Ishikawa (cell line): ENCODE data around the gene KIF6.

Experiments
- CEBPB ChIP-seq: IDR thresholded peaks from 2 replicates; pipeline ENCODE4 v1.6.1; 2012
- CREB1 ChIP-seq: IDR thresholded peaks from 2 replicates; pipeline ENCODE4 v1.6.1; 2012; ENCODE audit warnings: low read depth
- EGR1 ChIP-seq: IDR thresholded peaks from 2 replicates; pipeline ENCODE4 v1.6.1; 2012
- EP300 ChIP-seq: IDR thresholded peaks from 2 replicates; pipeline ENCODE4 v1.6.1; 2012; ENCODE audit warnings: borderline replicate concordance
- FOXM1 ChIP-seq: IDR thresholded peaks from 2 replicates; pipeline ENCODE4 v1.6.1; 2012; ENCODE audit warnings: low read depth, borderline replicate concordance
- MAX ChIP-seq: IDR thresholded peaks from 2 replicates; pipeline ENCODE4 v1.6.1; 2012
- NFIC ChIP-seq: IDR thresholded peaks from 2 replicates; pipeline ENCODE4 v1.6.1; 2012
- RAD21 ChIP-seq: IDR thresholded peaks from 2 replicates; pipeline ENCODE4 v1.6.1; 2012; ENCODE audit warnings: low read depth
- REST ChIP-seq: IDR thresholded peaks from 2 replicates; pipeline ENCODE4 v1.6.1; 2012; ENCODE audit warnings: low read depth, mild to moderate bottlenecking
- TAF1 ChIP-seq: IDR thresholded peaks from 2 replicates; pipeline ENCODE4 v1.6.1; 2012; ENCODE audit warnings: low read depth, mild to moderate bottlenecking
- TCF12 ChIP-seq: IDR thresholded peaks from 2 replicates; pipeline ENCODE4 v1.6.1; 2012; ENCODE audit warnings: low read depth
- TEAD4 ChIP-seq: IDR thresholded peaks from 2 replicates; pipeline ENCODE4 v1.6.1; 2012
- USF1 ChIP-seq: IDR thresholded peaks from 2 replicates; pipeline ENCODE4 v1.6.1; 2012
- YY1 ChIP-seq: IDR thresholded peaks from 2 replicates; pipeline ENCODE4 v1.6.1; 2012; ENCODE audit warnings: low read depth
- ZBTB7A ChIP-seq: IDR thresholded peaks from 2 replicates; pipeline ENCODE4 v1.6.1; 2012; ENCODE audit warnings: low read depth

The KIF6 gene

GRCh38 chr6:39558591-39559190 lies 166.5 kb downstream of the KIF6 start:
- TF ChIP-seq TEAD4 (no peak), EGR1 (no peak), TCF12 (no peak), RAD21 (no peak)

- TF ChIP-seq CREB1 (no peak), YY1 (no peak), NFIC (no peak), ZBTB7A (no peak), FOXM1 (no peak), RAD21 (no peak), TEAD4 (no peak), TAF1 (no peak), EGR1 (no peak), TCF12 (no peak), EP300 (no peak), REST (no peak)
These were observed 167.1 kb downstream of the KIF6 start for GRCh38 chr6:39558079-39558478.

- TF ChIP-seq NFIC (no peak), ZBTB7A (no peak), EGR1 (no peak), FOXM1 (no peak), RAD21 (no peak), TEAD4 (no peak), CREB1 (no peak), USF1 (no peak), TAF1 (no peak), MAX (no peak), TCF12 (no peak), CEBPB (no peak), EP300 (no peak), REST (no peak), YY1 (no peak)
These were observed 170.1 kb downstream of the KIF6 start for GRCh38 chr6:39555136-39555535.

- no peak for TF ChIP-seq RAD21
- TF ChIP-seq USF1 = no peak
- no peak for TF ChIP-seq EGR1
- no peak for TF ChIP-seq NFIC
- no peak for TF ChIP-seq TCF12
- no peak for TF ChIP-seq MAX
- TF ChIP-seq TAF1 = no peak
- no peak for TF ChIP-seq ZBTB7A
- no peak for TF ChIP-seq YY1
- no peak for TF ChIP-seq REST
- TF ChIP-seq EP300 = no peak
- TF ChIP-seq CREB1 = no peak
- TF ChIP-seq CEBPB = no peak
- TF ChIP-seq FOXM1 = no peak
- no peak for TF ChIP-seq TEAD4
These were observed 171.1 kb downstream of the KIF6 start for GRCh38 chr6:39553860-39554802.
